Neural progenitor cell (in vitro differentiated cells): ENCODE data around the gene PDZK1IP1. TPM values are rescaled to one million over a fixed set of nuclear protein-coding genes. Genes with fewer than 3 reads are reported as not detected.

Source experiments
- DNase-seq: peaks from one replicate; pipeline ENCODE4 v3.0.0-alpha.2; 2016; ENCODE audit warnings: low spot score
- H2AFZ ChIP-seq: fragments of 200-600 bp; sonication (generic); replicated peaks from 2 replicates; pipeline ENCODE4 v1.6.1; 2016; ENCODE audit warnings: antibody characterized with exemption
- H3F3A ChIP-seq: fragments of 200-600 bp; sonication (generic); 2 replicates; pipeline ENCODE4 v1.6.1; 2016; ENCODE audit warnings: antibody characterized with exemption, low read depth
- H3K27ac ChIP-seq: fragments of 200-600 bp; sonication (generic); 2 replicates; pipeline ENCODE4 v1.5.1; 2016; ENCODE audit warnings: mild to moderate bottlenecking
- H3K27me3 ChIP-seq: fragments of 200-600 bp; sonication (generic); 2 replicates; pipeline ENCODE4 v1.6.1; 2016; ENCODE audit warnings: mild to moderate bottlenecking, moderate library complexity
- H3K36me3 ChIP-seq: fragments of 200-600 bp; sonication (generic); 2 replicates; pipeline ENCODE4 v1.5.1; 2016
- H3K4me1 ChIP-seq: fragments of 200-600 bp; sonication (generic); 2 replicates; pipeline ENCODE4 v1.6.1; 2016; ENCODE audit warnings: mixed run types
- H3K4me2 ChIP-seq: fragments of 200-600 bp; sonication (generic); 2 replicates; pipeline ENCODE4 v1.6.1; 2016
- H3K4me3 ChIP-seq: fragments of 200-600 bp; sonication (generic); 2 replicates; pipeline ENCODE4 v1.5.1; 2016
- H3K79me2 ChIP-seq: fragments of 200-600 bp; sonication (generic); 2 replicates; pipeline ENCODE4 v1.6.1; 2016; ENCODE audit warnings: low read depth
- H3K9ac ChIP-seq: fragments of 200-600 bp; sonication (generic); 2 replicates; pipeline ENCODE4 v1.6.1; 2016
- H3K9me3 ChIP-seq: fragments of 200-600 bp; sonication (generic); 2 replicates; pipeline ENCODE4 v1.5.1; 2016; ENCODE audit warnings: low read depth
- H4K20me1 ChIP-seq: fragments of 200-600 bp; sonication (generic); 2 replicates; pipeline ENCODE4 v1.6.1; 2016; ENCODE audit warnings: low read depth
- H3K27ac Mint-ChIP-seq: 3 replicates; pipeline ENCODE4 v1.8.0; 2021; ENCODE audit warnings: mixed read lengths
- H3K27me3 Mint-ChIP-seq: 2 replicates; pipeline ENCODE4 v1.8.0; 2022; ENCODE audit warnings: low read depth, mild to moderate bottlenecking, inconsistent platforms, moderate library complexity, mixed read lengths; ENCODE audit not compliant: insufficient read depth
- H3K36me3 Mint-ChIP-seq: 3 replicates; pipeline ENCODE4 v1.8.0; 2021; ENCODE audit warnings: mixed read lengths
- H3K4me1 Mint-ChIP-seq: 3 replicates; pipeline ENCODE4 v1.8.0; 2021; ENCODE audit warnings: mixed read lengths
- H3K4me3 Mint-ChIP-seq: 3 replicates; pipeline ENCODE4 v1.8.0; 2021; ENCODE audit warnings: mild to moderate bottlenecking, moderate library complexity, mixed read lengths
- H3K9me3 Mint-ChIP-seq: 3 replicates; pipeline ENCODE4 v1.8.0; 2020; ENCODE audit warnings: mixed read lengths
- EZH2 ChIP-seq: fragments of 200-600 bp; sonication (generic); IDR thresholded peaks from 2 replicates; pipeline ENCODE4 v1.6.1; 2017; ENCODE audit warnings: antibody characterized with exemption, mild to moderate bottlenecking, moderate library complexity
- EZH2phosphoT487 ChIP-seq: fragments of 200-600 bp; sonication (generic); IDR thresholded peaks from 2 replicates; pipeline ENCODE4 v1.6.1; 2017; ENCODE audit warnings: antibody characterized with exemption
- total RNA-seq: library from RNA; depleted of rRNA; stranded (reverse); fragments of >200 nt; gene quantifications from 2 replicates; pipeline ENCODE4 v1.2.3, GENCODE V29; 2015; ENCODE audit warnings: low replicate concordance
- TF ChIP-seq, protein P1 (sequence below): fragments of 200-600 bp; sonication (generic); IDR thresholded peaks from 2 replicates; pipeline ENCODE4 v1.5.1; 2017; ENCODE audit warnings: antibody characterized with exemption, mild to moderate bottlenecking

PDZK1IP1 gene
- total RNA-seq, 1 donor from 2014 or later: not detected

DNA sequence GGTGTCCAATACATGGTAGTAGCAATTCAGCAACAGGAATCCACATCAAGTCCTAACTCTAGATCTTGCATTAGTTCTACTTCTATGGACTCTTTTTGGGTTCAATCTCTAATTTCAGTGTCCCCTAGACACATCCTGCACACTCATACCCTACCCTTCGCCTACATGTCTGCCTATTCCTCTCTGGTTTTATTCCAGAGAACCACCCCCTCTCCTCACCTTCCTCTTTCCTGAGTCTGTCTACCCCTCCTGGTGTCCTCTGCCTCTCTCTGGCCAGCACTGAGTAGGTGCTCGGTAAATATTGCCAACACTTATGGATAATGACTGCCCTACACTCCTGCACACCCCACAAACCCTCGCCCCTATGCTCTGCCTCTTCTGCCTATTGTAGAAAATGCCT, 32.6 kb upstream of the PDZK1IP1 start:
- Mint-ChIP-seq H3K27ac (no peak overlapping the region), H3K9me3 (no peaks in the 10 kb centered on the region), H3K27me3 (peaks cover 33% of the 10 kb centered on the region), H3K4me1 (peaks cover 8% of the 10 kb centered on the region), H3K36me3 (no peaks in the 10 kb centered on the region), H3K4me3 (no peak overlapping the region)
- Histone ChIP-seq H3K27me3 (peaks cover 100% of the 10 kb centered on the region), H2AFZ (no peak overlapping the region), H3K9me3 (no peaks in the 10 kb centered on the region), H3K36me3 (no peaks in the 10 kb centered on the region), H4K20me1 (peaks cover 22% of the 10 kb centered on the region), H3K79me2 (no peaks in the 10 kb centered on the region), H3F3A (no peaks in the 10 kb centered on the region), H3K4me2 (no peak overlapping the region), H3K4me3 (no peak overlapping the region), H3K27ac (no peak overlapping the region), H3K9ac (no peak overlapping the region), H3K4me1 (peaks cover 5% of the 10 kb centered on the region)
- TF ChIP-seq EZH2phosphoT487: no peak
- TF ChIP-seq EZH2: no peak
- TF ChIP-seq, protein P1, sequence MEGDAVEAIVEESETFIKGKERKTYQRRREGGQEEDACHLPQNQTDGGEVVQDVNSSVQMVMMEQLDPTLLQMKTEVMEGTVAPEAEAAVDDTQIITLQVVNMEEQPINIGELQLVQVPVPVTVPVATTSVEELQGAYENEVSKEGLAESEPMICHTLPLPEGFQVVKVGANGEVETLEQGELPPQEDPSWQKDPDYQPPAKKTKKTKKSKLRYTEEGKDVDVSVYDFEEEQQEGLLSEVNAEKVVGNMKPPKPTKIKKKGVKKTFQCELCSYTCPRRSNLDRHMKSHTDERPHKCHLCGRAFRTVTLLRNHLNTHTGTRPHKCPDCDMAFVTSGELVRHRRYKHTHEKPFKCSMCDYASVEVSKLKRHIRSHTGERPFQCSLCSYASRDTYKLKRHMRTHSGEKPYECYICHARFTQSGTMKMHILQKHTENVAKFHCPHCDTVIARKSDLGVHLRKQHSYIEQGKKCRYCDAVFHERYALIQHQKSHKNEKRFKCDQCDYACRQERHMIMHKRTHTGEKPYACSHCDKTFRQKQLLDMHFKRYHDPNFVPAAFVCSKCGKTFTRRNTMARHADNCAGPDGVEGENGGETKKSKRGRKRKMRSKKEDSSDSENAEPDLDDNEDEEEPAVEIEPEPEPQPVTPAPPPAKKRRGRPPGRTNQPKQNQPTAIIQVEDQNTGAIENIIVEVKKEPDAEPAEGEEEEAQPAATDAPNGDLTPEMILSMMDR: no peak
- DNase-seq: no peak

- H4K20me1 ChIP-seq: peaks cover 5% of the 10 kb centered on the region
- Mint-ChIP-seq H3K4me1 (no peaks in the 10 kb centered on the region), H3K36me3 (no peaks in the 10 kb centered on the region), H3K9me3 (no peaks in the 10 kb centered on the region), H3K4me3 (no peak overlapping the region), H3K27me3 (peaks cover 15% of the 10 kb centered on the region), H3K27ac (no peak overlapping the region)
- H3K27me3 ChIP-seq: peaks cover 75% of the 10 kb centered on the region
- DNase-seq: no peak
- no peaks in the 10 kb centered on the region for H3K79me2 ChIP-seq
- no peaks in the 10 kb centered on the region for H3F3A ChIP-seq
- H3K4me1 ChIP-seq: no peaks in the 10 kb centered on the region
- TF ChIP-seq, protein P1: no peak
- TF ChIP-seq EZH2: no peak
- TF ChIP-seq EZH2phosphoT487: no peak
- H3K9me3 ChIP-seq: no peaks in the 10 kb centered on the region
- no peak overlapping the region for H3K4me2 ChIP-seq
- H2AFZ ChIP-seq: no peak overlapping the region
- H3K27ac ChIP-seq: no peak overlapping the region
- no peak overlapping the region for H3K9ac ChIP-seq
- no peak overlapping the region for H3K4me3 ChIP-seq
- H3K36me3 ChIP-seq: no peaks in the 10 kb centered on the region
Observed at GRCh38 chr1:47219590-47220220, 29.9 kb upstream of the PDZK1IP1 start.

DNA sequence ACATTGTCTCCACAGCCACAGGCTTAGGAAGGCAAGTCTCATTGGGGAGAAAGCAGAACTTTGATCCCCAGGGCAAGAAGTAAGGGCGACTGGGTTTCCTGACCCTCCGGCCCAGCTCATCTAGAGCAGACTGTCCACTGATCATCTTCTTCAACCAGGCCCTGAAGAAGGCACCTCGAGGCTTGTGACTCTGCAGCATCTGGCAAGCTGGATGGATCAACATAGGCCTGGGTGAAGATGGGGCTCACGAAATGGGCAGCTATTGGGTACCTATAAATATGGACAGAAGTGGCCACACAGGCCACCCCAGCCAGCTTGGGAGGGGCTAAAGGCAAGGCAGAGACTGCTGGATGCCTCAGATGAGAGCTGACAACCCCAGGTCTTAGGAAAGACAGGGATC, 29.2 kb upstream of the PDZK1IP1 start:
- Histone ChIP-seq H4K20me1 (no peaks in the 10 kb centered on the region), H3K9ac (no peak overlapping the region), H3K27ac (no peak overlapping the region), H3K27me3 (peaks cover 68% of the 10 kb centered on the region), H3K79me2 (no peaks in the 10 kb centered on the region), H3K9me3 (no peaks in the 10 kb centered on the region), H3K4me2 (no peak overlapping the region), H3K4me1 (no peaks in the 10 kb centered on the region), H3F3A (no peaks in the 10 kb centered on the region), H2AFZ (no peak overlapping the region), H3K4me3 (no peak overlapping the region), H3K36me3 (no peaks in the 10 kb centered on the region)
- peaks cover 15% of the 10 kb centered on the region for H3K27me3 Mint-ChIP-seq
- no peak overlapping the region for H3K4me3 Mint-ChIP-seq
- no peak overlapping the region for H3K27ac Mint-ChIP-seq
- no peak for DNase-seq
- no peaks in the 10 kb centered on the region for H3K36me3 Mint-ChIP-seq
- TF ChIP-seq EZH2phosphoT487: no peak
- TF ChIP-seq, protein P1: no peak
- TF ChIP-seq EZH2: no peak
- H3K4me1 Mint-ChIP-seq: no peaks in the 10 kb centered on the region
- no peaks in the 10 kb centered on the region for H3K9me3 Mint-ChIP-seq
